HS-27A (cell line): ENCODE results near the gene PSORS1C1.

Experiments
- DNase-seq: peaks from one replicate; pipeline ENCODE4 v3.0.0-alpha.2; 2012; ENCODE audit warnings: low read depth, missing footprints

The PSORS1C1 gene

DNA sequence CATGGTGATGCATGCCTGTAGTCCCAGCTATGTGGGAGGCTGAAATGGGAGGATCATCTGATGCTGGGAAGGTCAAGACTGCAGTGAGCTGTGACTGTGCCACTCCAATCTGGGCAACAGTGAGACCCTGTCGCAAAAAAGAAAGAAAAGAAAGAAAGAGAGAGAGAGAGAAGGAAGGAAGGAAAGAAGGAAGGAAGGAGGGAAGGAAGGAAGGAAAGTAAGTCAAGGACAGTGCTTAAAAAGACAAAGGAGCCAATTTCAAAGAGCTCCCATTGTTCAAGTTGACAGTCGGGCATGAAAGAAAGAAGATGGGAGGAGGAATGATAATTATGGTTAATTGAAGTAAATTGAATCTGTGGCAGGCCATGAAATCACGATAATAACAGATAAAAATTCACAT is 18.4 kb upstream of the PSORS1C1 start:
- no peak for DNase-seq

DNA sequence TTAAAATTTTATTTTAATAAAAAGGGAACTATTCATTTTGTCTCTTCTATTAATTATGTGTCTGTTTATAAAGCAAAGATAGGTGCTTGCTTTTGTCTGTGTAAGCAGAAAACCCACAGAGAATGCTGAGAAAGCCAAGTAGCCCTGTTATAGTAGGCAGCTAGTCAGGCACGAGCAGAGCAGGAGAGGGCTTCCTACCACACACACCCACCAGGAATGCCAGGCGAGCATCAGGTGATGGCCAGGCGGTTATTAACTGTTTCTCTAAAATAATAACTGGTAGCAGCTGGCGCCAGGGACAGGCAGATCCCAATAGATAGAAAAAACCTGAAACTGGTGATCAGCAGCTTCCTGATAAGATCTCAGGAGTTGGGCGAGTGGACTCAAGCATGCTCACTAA is 17.9 kb upstream of the PSORS1C1 start:
- no peak for DNase-seq

DNA sequence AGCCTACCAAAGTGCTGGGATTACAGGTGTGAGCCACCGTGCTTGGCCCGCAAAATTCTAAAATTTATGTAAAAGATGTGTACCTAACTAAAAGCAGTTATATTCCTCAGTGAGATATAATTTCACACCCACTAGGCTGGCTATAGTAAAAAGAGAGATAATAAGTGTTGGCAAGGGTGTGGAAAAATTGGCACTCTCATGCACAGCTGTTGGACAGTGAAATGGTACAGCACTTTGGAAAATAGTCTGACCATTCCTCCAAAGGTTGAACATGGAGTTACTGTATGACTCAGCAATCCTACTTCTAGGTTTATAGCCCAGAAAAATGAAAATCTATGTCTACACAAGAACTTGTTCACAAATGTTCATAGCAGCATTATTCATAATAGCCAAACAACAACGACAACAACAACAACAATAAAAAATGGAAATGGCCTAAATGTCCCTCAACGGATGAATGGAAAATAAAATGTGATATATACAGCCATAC is 16.1 kb upstream of the PSORS1C1 start:
- no peak for DNase-seq

DNA sequence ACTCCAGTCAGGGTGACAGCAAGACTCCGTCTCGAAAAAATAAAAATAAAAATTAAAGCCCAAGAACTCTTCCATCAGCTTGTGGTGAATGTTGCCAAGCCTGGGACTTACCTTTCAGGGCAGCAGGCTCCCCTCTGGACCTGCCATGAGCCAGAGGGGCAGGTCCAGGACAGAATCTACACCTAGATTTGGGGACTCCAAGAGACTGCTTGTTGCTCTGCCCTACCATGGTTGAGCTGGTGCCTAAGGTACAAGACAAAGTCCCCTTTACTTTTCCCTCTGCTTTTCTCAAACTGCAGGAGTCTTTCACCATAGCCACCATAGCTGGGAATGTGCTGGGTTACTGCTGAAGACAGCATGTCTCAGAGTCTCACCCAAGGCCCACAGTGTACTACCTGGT is 11.5 kb upstream of the PSORS1C1 start:
- no peak for DNase-seq

DNA sequence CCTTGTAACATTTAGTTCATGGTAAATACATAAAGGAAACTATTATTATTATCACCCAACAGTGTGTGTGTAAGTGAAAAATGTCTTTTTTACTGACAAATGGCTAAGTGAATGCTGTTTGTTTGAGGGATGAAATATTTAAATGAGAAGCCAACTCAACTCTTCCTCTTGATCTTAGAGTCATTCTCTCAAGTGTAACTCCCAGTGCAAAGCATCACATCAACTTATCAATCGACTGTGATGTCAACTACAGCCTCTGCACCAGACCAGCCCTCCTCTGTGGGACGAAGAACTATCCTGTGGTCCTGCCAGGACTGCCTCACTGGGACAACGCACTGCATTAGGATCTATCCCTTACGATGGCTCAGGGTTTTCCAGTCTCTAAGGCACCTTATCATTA is 7.5 kb upstream of the PSORS1C1 start:
- no peak for DNase-seq

DNA sequence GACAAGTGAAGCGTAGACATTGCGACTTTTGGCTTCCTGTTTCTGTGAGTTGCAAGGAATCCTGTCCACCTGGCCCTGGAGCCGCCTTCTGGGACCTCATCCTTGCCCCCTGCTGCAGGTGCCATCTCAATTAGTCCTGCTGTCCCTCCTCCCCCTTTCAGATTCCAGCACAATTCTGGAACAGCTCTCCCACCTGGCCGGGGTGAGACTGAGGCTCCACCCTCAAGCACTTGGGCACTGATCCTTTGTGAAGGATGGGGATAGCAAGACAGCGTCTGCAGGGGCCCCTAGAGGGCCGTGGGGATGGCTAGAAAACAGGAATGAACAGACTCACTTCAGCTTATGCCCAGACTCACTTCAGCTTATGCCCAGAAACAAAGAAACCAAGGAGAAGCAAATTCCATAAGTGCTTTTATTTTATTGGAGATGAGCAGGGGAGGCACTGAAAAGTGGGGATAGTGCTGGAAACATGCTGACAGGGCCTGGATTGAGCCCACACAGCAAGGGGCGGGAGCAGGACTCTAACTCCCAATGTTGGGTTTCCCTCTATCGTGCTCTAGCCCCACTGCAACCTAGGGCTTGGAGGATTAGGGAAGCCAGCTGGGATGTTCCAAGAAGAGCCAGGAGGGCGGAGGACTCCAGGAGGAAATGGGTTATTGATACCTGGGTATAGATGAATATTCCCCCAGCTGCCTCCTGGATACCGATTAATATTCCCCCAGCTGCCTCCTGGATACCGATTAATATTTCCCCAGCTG is 3.6 kb upstream of the PSORS1C1 start:
- no peak for DNase-seq

DNA sequence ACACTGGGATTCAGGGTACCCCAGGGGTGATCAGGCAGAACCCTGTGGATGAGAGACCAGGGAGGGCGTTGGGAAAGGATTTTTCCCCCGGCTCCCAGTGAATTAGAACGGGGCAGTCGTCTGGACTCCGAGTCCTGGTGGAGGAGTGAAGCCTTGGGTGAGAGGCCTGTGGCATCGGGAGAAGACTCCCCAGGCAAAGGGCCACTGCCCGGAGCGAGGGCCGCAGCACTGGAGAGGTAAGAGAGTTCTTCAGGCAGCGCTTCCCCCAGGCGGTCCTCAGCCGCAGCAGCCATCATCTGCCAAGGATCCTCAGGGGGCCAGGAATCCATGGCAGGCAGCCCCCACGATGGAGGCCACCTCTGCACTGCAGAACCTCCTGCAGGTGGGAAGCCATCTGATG is 2.9 kb upstream of the PSORS1C1 start:
- no peak for DNase-seq

DNA sequence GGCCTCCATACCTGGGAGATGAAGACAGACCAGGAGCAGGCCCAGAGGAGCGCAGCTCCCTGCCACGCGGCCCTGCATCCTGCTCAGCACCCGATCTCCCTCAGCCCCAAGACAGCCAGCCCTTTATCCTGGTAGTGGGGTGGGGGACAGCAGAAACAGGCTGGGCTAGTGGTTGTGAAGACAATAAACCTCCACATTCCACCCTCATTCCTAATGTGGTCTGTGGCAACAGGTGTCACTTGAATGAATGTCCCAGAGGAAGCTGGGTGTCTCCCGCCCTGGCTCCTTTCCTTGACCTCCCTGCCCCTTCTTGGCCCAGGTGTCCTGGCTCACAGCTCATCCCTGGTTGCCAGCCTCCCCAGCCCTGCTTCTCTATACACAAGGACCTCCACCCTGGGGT is 2.1 kb upstream of the PSORS1C1 start, which contains the start of gene C6orf15:
Gene C6orf15 (minus strand): TSS at position 98 of the 400 bp plus-strand sequence. CDS start 20 bp downstream, at position 78.
- no peak for DNase-seq

DNA sequence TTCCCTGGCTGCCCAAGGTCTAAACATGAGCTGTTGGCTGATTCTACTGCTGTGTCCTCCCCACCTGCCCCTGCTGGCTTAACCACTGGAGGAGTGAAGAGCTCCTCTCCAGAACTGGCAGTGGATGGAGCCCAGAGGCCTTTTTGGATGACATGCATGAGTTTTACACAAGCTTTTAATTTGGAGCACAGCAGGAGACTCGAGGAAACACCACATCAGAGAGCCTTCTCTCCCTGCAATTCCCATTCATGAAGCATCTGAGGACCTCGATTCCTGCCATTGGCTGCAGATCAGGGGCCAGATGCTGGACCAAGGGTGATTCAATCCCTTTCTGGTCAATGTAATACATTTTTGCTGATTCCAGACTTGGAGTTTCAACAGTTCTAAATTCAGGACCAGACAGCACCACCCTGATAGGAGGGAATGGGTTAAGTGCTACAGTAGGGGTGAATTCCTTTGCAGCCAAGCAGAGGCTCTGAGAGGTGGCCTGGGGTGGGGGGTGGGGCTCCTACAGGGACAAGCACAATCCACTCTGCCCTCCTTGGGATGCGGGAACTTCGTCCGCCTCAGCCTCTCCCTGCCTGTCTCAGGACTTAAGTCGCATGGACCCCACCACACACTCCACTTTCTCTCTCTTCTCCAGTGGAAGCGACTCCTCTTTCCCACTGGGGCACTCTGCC is 599 bp upstream of the PSORS1C1 start:
- no peak for DNase-seq

DNA sequence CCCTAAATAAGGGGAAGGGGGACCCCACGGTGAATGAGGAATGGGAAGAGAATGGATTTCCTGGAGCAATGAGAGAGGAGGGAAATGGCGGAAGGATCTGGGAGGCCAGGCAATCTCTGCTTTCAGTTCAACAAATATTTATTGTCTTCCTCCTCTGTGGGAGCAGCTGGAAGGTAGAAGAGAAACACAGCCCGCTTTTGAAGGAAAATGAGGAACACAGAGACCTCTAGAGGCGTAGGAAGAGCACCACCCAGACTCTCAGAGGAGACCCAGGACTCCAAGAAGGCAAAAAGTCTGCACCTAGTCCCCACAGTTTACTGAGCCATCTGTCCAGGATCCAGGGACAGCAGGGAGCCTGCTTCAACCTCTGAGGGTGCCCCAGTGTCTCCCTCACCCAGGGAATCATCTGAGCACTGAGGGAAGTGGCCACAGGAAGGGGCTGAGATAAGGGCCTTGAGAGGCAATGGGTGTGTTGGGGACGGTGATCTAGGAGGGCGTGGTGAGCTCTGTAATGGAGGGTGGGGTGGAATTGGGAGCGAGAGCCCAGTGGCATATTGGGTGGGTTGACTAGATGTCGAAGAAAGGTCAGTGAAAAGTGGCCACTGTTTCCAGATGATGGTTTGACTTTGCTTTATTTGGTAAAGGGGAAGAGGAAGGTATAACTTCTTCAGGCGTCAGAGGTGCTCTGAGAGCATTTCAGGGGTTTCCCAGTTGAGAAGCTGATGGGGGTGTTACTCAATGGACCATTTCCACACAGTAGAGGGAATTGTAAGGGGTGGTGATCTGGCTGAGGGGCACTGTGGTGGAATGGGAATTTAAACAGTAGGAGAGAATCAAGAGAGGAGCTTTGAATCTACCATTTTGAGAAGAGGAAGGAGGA is 610 bp downstream of the PSORS1C1 start:
- peak; percentile 53 for DNase-seq

DNA sequence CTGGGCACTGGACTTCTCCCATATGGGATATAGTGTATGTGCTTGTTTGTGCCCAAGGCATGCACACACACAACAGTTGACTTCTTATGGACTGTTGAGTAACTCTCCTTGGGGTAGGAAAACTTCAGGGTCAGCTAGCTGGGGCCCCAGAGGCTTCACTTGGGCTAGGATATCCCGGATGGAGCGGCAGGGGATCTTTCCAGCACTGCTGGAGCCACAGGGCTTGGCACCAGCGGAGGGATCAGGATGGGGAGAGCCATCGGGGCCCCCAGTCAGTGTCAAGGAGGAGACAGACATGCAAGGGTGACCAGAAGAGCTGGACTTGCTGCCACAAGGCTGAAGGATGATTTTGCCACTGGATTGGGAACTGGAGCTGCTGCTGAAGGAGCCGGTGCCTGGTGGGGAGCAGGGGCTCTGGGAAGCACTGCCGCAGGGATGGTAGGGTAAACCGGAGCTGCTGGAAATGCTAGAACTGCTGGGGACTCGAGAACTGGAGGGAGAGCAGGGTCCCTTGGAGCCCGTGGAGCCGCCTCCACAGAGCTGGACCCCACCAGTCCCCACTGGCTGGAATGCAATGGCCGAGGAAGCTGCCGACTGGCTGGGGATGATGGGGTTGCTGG is 1.5 kb downstream of the PSORS1C1 start:
- no peak for DNase-seq

DNA sequence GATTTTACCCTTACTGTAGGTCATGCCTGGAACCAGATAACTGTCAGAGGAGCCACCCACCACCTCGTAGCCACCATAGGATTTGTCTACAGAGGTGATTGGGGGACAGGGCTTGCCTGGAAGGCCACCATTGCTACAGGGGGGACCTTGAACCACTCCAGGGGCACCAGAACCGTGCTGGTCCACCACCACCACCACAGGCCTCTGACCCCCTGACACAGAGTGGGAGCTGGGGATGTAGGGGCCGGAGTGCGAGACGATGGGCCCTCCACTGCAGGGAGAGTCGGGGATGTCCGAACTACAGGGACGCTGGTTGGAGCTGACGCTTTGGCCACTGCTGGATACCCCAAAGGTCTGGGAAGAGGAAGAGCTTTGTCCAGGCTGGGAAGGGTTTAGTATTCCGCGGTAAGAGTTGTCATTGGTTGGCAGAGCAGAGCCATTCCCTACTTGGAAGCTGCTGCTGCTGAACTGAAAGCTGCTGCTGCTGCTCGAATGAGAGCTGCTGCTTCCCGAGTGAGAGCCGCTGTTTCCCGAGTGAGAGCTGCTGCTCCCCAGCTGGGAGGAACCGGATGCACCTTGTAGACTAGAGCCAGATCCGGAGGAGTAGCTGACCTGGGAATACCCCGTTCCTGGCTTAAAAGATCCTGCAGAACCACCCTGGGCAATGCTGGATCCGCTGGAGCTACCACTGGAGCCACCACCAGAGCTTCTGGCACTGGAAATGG is 2.2 kb downstream of the PSORS1C1 start:
- no peak for DNase-seq

DNA sequence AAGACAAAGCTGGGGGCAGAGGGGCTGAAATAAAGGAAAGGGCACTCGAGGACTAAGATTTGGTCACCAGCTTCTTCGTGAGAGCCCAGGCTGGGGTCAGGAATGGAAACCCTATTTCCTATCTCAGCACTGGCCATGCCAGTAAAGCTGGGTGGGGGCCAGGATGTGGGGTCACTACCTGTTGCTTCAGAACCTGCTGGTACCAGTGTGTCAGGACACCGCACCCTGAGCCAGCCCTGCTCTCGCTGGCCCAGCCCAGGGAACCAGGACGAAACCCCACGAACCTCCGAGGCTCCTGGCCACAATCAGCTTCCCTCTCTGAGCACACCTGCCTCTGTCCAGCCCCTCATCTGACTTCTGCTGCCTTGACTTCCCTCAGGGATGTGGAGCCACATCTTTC is 3.6 kb downstream of the PSORS1C1 start:
- DNase-seq = no peak

DNA sequence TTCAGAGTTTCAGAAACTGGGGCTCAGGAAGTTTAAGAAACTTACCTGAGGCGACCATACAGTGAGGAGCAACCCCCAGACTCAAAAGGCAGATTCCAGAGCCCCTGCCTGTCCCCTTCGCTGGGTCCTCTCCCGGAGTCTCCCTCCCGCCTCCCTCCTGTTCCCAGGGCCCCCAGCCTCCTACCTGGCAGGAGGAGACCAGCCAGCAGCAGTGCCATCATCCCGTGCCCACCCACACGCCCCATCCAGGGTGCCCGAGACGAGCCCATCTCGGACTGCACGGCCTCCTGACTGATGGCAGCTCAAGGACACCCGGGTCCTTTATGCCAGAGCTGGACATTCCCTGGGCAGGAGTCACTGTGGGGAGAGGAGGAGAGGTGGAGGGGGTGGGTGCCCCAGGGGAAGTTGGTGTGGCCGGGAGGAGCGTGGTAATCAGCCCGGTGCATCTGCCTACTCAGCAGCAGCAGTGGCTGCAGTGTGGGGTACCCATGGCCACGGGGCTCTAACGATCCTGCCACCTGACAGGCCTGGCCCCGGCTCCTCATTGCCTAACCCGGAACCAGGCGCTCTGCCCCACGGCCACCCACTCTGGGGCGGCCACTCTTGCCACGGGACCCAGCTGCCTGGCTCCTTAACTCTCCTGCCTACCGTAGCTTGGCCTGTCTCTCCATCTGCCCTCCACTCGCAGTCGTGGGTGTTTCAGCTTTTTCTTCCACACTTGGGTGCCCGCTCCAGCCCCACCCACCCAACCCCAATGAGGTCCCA is 5.7 kb downstream of the PSORS1C1 start, which contains the start of gene CDSN:
Gene CDSN (minus strand): TSS at position 296 of the 765 bp plus-strand sequence. CDS start 27 bp downstream, at position 269.
- DNase-seq = no peak

DNA sequence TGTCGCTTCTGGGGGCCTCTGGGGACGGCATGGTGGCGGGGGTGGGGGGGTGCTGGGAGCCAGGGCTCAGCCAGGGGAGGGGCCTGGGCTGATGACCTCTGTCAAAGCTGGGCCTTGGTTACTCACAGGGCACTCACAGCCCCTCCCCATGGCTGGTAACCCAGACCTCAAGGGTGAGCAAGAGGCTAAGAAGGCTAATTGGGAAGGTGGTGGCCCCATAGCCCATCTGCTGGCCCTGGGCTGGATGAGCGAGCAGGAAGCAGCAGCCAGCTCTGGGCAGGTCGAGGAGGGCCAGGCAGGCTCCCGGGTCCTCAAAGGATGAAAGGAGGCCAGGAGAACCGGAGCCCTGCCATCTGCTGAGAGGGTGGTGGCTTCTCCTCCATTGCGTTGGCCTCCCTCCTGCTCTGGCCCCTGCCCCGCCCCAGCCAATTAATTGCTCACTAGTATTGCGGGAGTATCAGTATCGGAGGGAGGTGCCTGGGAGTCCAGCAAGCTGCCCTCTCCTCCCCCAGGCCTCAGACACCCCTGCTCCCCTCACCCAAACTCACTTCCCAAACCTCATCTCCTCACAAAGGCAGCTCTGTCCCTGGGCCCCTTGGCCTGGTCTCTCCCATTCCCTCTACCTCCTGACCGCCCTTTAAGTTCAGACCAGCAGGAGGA is 6.7 kb downstream of the PSORS1C1 start:
- no peak for DNase-seq

DNA sequence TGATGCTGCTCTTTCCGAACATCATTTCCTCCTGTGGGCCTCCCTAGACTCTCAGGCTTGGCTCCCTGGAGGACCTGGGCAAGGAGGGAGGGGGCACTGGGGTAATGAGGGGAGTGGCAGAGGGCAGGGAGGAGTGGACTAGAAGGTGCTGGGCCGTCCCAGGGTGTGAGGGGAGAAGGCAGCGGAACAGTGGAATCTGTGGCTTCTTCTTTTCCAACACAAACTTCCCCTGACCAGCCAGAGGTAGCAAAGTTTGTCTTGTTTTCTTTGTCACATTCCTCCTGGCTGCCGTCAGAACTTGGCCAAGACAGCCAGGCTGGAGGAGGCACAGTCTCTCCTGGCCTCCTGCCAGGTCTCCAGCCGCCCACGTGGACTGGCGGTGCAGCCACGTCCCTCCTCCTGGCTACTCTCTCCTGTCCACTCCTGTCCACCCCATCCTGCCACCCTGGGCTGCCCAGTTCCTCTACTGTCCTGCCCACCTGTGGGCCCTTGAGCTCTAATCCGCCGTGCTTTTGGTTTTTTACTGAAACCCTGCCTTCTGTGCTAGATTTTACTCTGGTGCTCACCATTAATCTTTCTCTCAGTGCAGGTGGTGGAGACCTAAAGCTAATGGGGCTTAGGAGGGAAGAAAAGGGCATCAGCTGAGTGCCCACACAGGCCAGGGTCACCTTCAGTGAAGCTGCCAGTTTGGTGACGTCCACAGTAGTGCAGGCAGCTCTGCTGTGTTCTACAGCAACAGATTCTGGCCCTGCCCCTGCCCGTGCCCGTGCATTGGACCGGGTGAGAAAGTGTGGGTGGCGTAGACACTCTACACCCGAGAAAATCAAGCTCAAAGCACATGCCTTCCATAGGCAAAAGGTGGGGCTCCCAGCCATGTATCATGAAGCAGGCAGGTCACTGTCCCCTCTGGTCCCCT is 8.4 kb downstream of the PSORS1C1 start:
- DNase-seq = no peak

DNA sequence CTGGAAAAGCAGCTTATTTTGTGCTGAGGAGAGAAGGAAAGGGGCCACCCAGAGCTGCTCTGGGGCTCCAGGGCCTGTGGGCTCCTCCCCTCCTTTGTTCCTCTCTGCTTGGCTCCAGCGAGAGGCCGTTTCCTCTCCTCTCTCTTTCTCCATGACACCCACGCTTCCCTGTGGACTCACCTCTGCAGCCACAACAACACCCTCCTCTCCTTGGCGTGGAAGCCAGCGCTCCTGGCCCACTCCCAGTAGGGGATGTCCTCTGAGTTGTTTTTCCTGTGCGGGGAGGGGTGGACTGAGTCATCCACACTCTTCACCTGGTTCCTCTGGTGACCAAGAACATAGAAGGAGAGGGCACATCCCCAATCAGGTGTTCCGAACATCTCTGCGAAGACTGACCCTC is 10.6 kb downstream of the PSORS1C1 start:
- DNase-seq = no peak

DNA sequence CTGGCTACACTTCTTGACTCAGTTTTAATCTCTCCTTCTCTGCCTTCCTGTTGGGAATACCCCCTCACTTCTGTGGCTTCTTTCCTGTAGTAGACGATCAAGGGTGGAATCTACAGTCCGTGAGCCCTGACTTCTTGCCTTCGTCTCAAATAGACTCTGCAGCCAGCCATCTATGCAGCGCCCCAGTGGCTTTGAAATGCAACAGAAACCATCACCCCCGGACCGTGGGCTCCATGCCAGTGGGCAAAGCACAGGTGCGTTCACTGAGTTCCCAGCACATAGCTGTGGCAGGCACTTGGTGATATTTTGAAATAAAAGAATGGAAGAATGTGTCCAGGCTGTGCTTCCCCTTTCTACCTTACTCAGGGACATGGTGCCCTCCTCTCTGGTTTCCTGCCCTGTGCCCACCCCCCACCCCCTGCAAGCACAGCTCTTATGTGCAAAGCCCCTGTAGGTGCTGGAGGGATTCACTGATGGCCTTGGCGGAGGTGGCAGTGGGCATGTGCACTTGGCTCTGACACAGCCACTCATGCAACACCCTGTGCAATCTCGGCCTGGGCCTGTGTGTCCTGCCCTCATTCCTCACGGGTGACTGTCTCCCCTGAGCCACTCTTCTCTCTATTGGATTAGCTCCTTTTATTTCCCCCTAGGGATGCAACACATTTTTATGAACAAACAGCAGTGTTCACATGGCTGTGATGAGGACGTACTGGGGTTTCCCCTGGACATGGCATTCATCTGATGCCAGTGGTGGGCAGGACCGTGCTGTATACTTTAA is 11.2 kb downstream of the PSORS1C1 start:
- peak; percentile 26 for DNase-seq
